Sciatic nerve (tissue), 2 donors: ENCODE results near the gene MRE11. TPM values are rescaled to one million over a fixed set of nuclear protein-coding genes. Genes with fewer than 3 reads are reported as not detected.
"Not testable (repeated sequence)": the region's sequence is repeated elsewhere in the genome, so short reads cannot be mapped to it uniquely, and the experiment has no call there.

ENCODE experiments used
- ATAC-seq: fragments of 200-7000 bp; cut with Tn5 transposase; one replicate; pipeline ENCODE4 v1.9.1; 2020; ENCODE audit warnings: mild to moderate bottlenecking, moderate library complexity
- DNase-seq: peaks from one replicate; pipeline ENCODE4 v3.0.0-alpha.2; 2020; ENCODE audit warnings: low spot score
- intact Hi-C: fragments of 100-400 bp; cut with DNase I; formaldehyde crosslinking; loops from one replicate; pipeline ENCODE4 v1.14.2; 2022
- microRNA-seq: library from miRNA; unstranded; fragments of <30 nt; microRNA quantifications from one replicate; pipeline ENCODE4 v1.2.0, GENCODE V29; 2020
- total RNA-seq: library from RNA; stranded (reverse); fragmentation: NEBNext Ultra II Directional; extraction: Animal tissue kit (Norgen Biotek cat#: 25700); gene quantifications from one replicate; pipeline ENCODE4 v1.2.1, GENCODE V29; 2021
- donor health status: DM: no; HTN: no; CAD: no.
- donor health status: DM: no; HTN: no; CAD: no.

The MRE11 gene
- total RNA-seq, 1 donor from 2014 or later: 30.7 TPM

DNA sequence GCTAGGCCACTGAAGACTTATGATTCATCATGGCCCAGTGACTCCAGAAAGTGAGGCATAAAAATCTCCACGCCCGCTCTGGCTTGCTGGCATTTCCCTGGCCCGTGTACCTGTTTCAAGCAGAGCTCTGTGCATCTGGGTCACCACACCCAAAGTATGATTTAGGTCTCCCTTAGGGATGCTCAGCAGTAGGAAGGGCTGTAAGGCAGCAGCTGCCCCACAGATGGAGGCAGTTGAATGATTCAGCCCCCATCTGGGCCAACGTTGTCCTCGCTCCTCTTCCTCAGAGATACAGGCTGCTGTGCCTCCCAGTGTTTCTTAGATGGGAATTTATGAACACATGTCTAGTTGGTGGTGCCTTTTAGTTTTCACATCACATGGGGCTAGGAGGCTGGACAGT is 114.0 kb downstream of the MRE11 start:
- intact Hi-C loops: no loop called here
- DNase-seq: no peak
- ATAC-seq: no peak

DNA sequence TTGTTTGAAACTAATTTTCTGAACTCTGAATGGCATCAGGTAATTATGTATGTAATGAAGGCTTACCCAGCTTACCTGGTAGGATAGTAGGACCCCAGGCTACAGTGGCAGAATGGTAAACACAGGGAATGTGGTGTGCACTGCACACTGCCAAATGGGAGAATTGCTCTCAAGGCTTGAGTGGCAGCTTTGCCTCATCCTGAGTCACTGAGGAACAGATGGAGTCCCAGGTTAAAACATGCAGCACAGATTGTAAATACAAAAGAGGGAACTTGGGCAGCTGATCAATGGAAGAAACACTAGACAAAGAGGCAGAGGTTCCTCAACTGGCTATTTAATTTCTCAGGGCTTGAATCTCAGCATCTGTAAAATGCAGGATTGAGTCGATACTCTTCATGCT is 116.8 kb downstream of the MRE11 start:
- no peak for ATAC-seq
- intact Hi-C loops: no loop called here
- DNase-seq: no peak

DNA sequence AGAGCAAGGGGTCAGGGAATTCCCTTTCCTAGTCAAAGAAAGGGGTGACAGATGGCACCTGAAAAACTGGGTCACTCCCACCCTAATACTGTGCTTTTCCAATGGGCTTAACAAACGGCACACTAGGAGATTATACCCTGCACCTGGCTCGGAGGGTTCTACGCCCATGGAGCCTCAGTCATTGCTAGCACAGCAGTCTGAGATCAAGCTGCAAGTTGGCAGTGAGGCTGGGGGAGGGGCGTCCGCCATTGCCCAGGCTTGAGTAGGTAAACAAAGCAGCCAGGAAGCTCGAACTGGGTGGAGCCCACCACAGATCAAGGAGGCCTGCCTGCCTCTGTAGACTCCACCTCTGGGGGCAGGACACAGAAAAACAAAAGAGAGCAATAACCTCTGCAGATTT is 123.1 kb downstream of the MRE11 start:
- DNase-seq, intact Hi-C loops, ATAC-seq: not testable (repeated sequence)

Small RNA genes lying within 50 kb of the gene (microRNA-seq; reads per million reads assigned to microRNA genes)
- 6.2 reads per million, percentile 14 among the genes with 10 or more reads in this experiment for gene MIR548L

Other genes with a start within 250 kb of the MRE11 start
- gene IZUMO1R, start 189.3 kb downstream of the MRE11 start, total RNA-seq: not detected
- gene GPR83, start 92.4 kb downstream of the MRE11 start, total RNA-seq: 0.62 TPM
- gene ANKRD49, start 140 bp upstream of the MRE11 start, total RNA-seq: 14.1 TPM
- gene C11orf97, start 18.6 kb upstream of the MRE11 start, total RNA-seq: not detected
- 7.2 TPM for gene FUT4, start 50.1 kb upstream of the MRE11 start, total RNA-seq
- 7.8 TPM for gene PIWIL4, start 73.5 kb upstream of the MRE11 start, total RNA-seq